OCI-LY3 (cell line): ENCODE results near the gene VHLL.

ENCODE experiments used
- EZH2phosphoT487 ChIP-seq: fragments of 200-600 bp; shearing (Covaris generic); IDR thresholded peaks from 2 replicates; pipeline ENCODE4 v1.6.1; 2018; ENCODE audit warnings: antibody characterized with exemption, mixed run types, low read depth
- TF ChIP-seq, protein P1 (sequence below): fragments of 200-600, 300-600 bp; sonication (generic); IDR thresholded peaks from 2 replicates; pipeline ENCODE4 v1.5.1; 2014; ENCODE audit warnings: antibody characterized with exemption, low read length, low read depth

GRCh38 chr1:156342166-156342955 lies 43.3 kb upstream of the VHLL start:
- TF ChIP-seq, protein P1, sequence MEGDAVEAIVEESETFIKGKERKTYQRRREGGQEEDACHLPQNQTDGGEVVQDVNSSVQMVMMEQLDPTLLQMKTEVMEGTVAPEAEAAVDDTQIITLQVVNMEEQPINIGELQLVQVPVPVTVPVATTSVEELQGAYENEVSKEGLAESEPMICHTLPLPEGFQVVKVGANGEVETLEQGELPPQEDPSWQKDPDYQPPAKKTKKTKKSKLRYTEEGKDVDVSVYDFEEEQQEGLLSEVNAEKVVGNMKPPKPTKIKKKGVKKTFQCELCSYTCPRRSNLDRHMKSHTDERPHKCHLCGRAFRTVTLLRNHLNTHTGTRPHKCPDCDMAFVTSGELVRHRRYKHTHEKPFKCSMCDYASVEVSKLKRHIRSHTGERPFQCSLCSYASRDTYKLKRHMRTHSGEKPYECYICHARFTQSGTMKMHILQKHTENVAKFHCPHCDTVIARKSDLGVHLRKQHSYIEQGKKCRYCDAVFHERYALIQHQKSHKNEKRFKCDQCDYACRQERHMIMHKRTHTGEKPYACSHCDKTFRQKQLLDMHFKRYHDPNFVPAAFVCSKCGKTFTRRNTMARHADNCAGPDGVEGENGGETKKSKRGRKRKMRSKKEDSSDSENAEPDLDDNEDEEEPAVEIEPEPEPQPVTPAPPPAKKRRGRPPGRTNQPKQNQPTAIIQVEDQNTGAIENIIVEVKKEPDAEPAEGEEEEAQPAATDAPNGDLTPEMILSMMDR: no peak
- no peak for TF ChIP-seq EZH2phosphoT487
